ENCODE measurements around the gene ALOX5AP.

The ALOX5AP gene

GRCh38 chr13:30798776-30799355 is 63.5 kb downstream of the ALOX5AP start:
- in situ Hi-C loops (cut with MboI; ENCODE audit: low sequenced_read_pairs, unreplicated experiment) = loop anchor here (10.0 to 25.0 kb wide), 2 partner anchors 114 to 662 kb away; no protein-coding TSS in a partner anchor
- TF ChIP-seq CTCF (IDR thresholded peaks at IDR 0.05; ENCODE audit: borderline replicate concordance, control extremely low read depth, extremely low read depth, insufficient read depth, missing control alignments) = no peak
- no peak for DNase-seq (ENCODE audit: low spot score)

GRCh38 chr13:30799356-30799824 is 64.0 kb downstream of the ALOX5AP start:
- in situ Hi-C loops (cut with MboI; ENCODE audit: low sequenced_read_pairs, unreplicated experiment) = loop anchor here (10.0 to 25.0 kb wide), 2 partner anchors 115 to 662 kb away; no protein-coding TSS in a partner anchor
- no peak for TF ChIP-seq CTCF (IDR thresholded peaks at IDR 0.05; ENCODE audit: borderline replicate concordance, control extremely low read depth, extremely low read depth, insufficient read depth, missing control alignments)
- DNase-seq (ENCODE audit: low spot score) = no peak

- TF ChIP-seq CTCF (IDR thresholded peaks at IDR 0.05; ENCODE audit: borderline replicate concordance, control extremely low read depth, extremely low read depth, insufficient read depth, missing control alignments) = no peak
- no peak for DNase-seq (ENCODE audit: low spot score)
Observed at GRCh38 chr13:30800107-30800506, 64.8 kb downstream of the ALOX5AP start.

GRCh38 chr13:30802501-30802900 is 67.2 kb downstream of the ALOX5AP start:
- no peak for TF ChIP-seq CTCF (IDR thresholded peaks at IDR 0.05; ENCODE audit: borderline replicate concordance, control extremely low read depth, extremely low read depth, insufficient read depth, missing control alignments)
- no peak for DNase-seq (ENCODE audit: low spot score)
- in situ Hi-C loops (cut with MboI; ENCODE audit: low sequenced_read_pairs, unreplicated experiment) = no loop called here

More at GRCh38 chr13:30800107-30800506, 64.8 kb downstream of the ALOX5AP start:
- in situ Hi-C loops (cut with MboI; ENCODE audit: low sequenced_read_pairs, unreplicated experiment) = no loop called here

- peak; percentile 91 for TF ChIP-seq CTCF (IDR thresholded peaks at IDR 0.05; ENCODE audit: borderline replicate concordance, control extremely low read depth, extremely low read depth, insufficient read depth, missing control alignments)
- in situ Hi-C loops (cut with MboI; ENCODE audit: low sequenced_read_pairs, unreplicated experiment) = no loop called here
- peak; percentile 85 for DNase-seq (ENCODE audit: low spot score)
Observed at GRCh38 chr13:30802953-30803478, 67.7 kb downstream of the ALOX5AP start.

- TF ChIP-seq CTCF (IDR thresholded peaks at IDR 0.05; ENCODE audit: borderline replicate concordance, control extremely low read depth, extremely low read depth, insufficient read depth, missing control alignments) = no peak
- in situ Hi-C loops (cut with MboI; ENCODE audit: low sequenced_read_pairs, unreplicated experiment) = no loop called here
- no peak for DNase-seq (ENCODE audit: low spot score)
Observed at GRCh38 chr13:30803749-30804148, 68.4 kb downstream of the ALOX5AP start.
